NCI-H2081 treated with DMSO at 0.1 percent for 48 hours (cell line): ENCODE results near the gene ADAM10.
"Not testable (repeated sequence)": the region's sequence is repeated elsewhere in the genome, so short reads cannot be mapped to it uniquely, and the experiment has no call there.

Experiments used
- DNase-seq: peaks from one replicate; lab custom pipeline; 2025; lab: John Stamatoyannopoulos, UW

The ADAM10 gene

GRCh38 chr15:58671186-58671585, 78.3 kb downstream of the ADAM10 start:
- DNase-seq = no peak

GRCh38 chr15:58669108-58669507, 80.4 kb downstream of the ADAM10 start:
- DNase-seq = no peak

DNA sequence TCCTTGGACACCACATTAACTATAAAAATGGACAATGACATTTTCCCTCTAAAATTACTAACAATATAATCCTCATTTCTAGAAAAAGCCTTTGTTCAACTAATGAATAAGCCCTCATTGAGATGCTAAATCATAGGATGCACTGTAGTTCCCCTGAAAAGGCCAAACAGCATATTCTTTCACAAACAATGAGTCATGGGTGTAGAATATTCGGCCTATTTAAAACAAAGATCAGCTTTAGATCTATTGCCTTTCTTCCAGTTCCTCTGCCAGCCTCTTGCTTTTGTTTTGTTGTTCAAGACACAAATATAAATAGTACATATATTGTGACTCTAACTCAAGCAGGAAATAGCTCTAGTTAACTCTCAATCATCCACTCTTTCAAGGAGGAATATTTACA, 82.5 kb downstream of the ADAM10 start:
- DNase-seq = no peak

DNA sequence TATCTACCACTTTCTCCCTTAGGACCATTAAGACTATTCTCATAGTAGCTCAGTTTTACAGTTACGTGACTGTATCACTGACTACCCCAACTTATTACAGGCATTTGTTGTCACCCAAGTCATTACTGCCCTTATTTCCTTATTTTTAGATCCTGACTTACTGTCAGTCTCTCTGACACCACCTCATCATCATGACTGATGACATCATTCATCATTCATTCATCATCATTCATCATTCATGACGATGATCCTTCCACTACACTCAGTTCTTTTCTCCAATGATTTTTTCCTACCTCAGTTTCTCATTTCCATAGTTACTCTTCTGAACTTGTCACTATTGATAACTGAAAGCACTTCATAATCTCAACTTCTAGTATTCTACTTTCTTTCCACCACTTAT, 83.8 kb downstream of the ADAM10 start:
- DNase-seq = no peak

- DNase-seq = no peak
Observed at GRCh38 chr15:58650102-58650501, 99.4 kb downstream of the ADAM10 start.

DNA sequence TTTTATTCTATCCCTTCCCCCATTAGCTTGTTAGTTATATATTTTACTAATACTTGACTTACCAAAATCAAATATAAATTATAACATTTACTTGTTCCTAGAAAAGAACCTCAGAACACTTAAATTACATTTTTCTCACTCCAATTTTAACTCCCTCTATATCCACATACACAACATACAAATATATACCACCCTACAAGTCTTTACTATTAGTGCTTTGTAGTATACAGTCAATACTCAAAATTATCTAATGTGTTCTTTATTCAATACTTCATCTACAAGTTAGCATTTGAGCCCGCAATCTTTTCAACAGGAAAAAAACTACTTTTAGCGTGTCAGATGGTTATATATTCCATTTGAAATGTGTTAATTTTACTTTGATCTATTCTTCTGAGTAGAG, 100.3 kb downstream of the ADAM10 start:
- no peak for DNase-seq

GRCh38 chr15:58643996-58644395, 105.5 kb downstream of the ADAM10 start:
- no peak for DNase-seq

DNA sequence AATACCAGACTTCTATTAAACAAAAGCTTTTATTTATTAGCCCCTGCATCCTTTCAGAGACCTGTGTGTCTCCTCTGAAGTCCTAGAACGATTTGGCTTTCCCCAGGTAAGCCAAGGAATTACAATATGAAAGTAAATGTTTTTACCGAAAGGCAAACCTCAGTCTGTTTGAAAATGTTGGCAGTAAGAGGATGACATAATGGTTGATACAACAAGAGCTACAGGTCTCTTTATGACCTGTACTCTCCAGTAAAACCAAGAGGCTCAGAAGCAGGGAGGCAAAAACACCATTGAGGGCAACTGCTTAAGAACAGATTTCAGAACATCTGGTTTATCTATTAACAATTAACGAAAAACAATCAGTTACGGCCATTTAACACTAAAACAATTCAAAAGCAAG, 107.8 kb downstream of the ADAM10 start:
- DNase-seq = no peak

DNA sequence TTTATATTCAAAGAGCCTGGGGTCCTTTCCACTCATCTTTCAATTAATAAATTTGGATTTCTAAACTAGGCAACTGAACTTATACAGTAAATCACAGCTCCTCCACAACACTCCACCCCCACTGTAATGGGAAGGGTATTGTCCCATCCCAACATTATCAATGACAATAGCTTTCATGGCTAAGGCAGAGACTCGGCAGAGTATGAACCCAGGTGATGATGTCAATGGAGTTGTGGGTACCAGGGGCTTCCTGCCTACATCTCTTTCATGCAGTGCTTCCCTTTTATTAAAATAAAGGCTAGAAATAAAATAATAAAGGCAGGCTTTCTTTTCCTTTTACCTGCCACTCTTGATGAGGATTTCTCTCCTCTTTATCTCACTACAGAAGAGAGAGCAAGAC, 109.5 kb downstream of the ADAM10 start:
- DNase-seq = no peak

- no peak for DNase-seq
Observed at GRCh38 chr15:58639002-58639756, 110.3 kb downstream of the ADAM10 start.

DNA sequence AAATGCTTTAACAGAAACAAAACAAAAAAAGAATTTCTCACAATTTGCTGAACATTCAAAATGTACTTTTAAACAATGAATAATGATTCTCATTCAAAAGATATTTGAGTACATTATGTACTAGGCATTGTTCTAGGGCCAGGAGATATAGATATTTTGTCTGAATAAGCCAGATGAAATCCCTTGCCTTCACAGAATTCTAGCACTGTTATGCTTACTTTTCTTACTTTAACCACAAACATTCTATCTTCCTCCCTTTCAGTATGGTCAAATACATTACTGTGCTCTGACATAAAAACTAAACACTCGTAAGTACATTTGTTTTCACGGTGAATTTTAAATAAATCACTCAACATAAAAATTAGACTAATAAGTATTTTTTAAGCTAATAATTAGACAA, 116.7 kb downstream of the ADAM10 start:
- DNase-seq = no peak

- DNase-seq = no peak
Observed at GRCh38 chr15:58631319-58631718, 118.2 kb downstream of the ADAM10 start.

GRCh38 chr15:58629625-58630024, 119.9 kb downstream of the ADAM10 start:
- DNase-seq = no peak

DNA sequence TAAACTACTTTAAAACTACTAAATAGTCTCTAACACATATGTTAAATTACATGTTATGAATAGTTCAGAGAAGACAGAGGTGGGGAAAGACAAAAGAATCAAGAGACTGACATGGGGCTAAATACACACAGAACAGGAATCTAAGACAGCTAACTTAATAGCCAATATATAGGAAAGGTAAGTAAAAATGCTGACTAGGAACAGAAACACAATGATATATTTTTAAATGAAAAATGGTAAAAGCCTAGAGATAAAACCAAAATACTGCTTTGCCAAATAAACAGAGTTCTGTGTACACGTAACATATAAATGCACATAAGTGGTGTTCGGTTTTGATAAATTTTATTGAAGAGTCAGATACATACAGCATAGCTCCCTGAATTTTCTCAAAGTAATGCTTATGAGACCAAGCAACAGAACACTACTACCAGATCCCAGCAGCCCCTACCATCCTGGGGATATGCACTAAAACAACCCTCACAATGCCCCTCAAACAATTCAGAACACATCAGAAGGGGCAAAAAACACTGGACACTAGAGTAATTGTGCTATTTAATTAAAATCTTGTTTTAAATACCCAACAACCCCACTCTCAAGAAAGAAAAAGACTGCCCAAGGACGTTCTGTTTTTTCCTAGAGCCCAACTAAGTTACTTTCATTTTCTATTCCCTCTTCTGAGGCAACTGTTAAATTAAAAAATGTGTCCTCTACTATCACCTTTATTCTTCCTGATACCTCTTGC, 121.1 kb downstream of the ADAM10 start:
- no peak for DNase-seq

GRCh38 chr15:58627701-58628100, 121.8 kb downstream of the ADAM10 start:
- no peak for DNase-seq

DNA sequence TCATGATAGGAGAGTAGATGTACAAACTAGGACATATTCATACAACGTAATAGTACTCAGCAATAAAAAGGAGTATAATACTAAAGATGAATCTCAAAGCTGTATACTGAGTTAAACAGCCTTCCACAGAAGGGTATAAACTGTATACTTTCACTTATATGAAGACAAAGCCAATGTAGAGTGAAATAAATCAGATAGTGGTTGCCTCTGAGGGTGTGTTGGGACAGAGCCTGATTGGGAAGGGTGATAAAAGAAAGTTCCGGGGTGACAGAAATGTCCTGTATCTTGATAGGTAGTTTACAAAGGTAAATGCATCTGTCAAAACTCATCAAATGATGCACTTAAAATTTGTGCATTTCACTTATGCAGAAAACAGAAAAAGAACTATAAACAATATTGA, 122.5 kb downstream of the ADAM10 start:
- DNase-seq = no peak

DNA sequence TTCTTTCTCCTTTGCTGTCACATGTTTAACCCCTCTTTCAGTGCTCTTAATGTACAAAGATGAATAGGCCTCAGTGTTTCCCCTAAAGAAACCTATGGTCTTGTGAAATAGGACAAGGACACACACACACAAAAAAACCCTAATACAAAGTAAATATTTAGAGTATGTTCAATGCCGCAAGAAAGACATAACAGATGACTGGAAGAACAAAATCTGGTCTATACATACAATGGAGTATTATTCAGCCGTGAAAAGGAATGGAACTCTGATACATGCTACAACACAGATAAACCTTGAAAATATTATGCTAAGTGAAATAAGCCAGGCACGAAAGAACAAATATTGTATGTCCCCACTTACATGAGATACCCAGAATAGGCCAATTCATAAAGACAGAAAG, 123.1 kb downstream of the ADAM10 start:
- DNase-seq = no peak

- DNase-seq = no peak
Observed at GRCh38 chr15:58622877-58623276, 126.6 kb downstream of the ADAM10 start.

GRCh38 chr15:58620268-58620667, 129.2 kb downstream of the ADAM10 start:
- not testable (repeated sequence) for DNase-seq

DNA sequence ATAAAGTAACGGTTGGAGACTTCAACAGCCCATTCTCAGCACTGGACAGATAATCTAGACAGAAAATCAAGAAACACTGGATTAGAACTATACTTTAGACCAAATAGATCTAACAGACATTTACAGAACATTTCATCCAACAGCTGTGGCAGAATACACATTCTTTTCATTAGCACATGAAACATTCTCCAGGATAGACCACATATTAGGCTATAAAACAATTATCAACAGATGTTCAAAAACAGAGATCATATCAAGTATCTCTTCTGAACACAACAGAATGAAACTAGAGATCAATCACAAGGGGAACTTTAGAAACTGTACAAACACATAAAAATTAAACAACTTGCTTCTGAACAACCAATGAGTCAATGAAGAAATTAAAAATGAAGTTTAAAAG, 133.3 kb downstream of the ADAM10 start:
- no peak for DNase-seq

GRCh38 chr15:58611731-58612676, 137.5 kb downstream of the ADAM10 start:
- no peak for DNase-seq

GRCh38 chr15:58608711-58609110, 140.8 kb downstream of the ADAM10 start:
- no peak for DNase-seq
